Measurements from ENCODE around the gene ATP6V1C2.
"Not testable (repeated sequence)": the region's sequence is repeated elsewhere in the genome, so short reads cannot be mapped to it uniquely, and the experiment has no call there.

The ATP6V1C2 gene

GRCh38 chr2:10778724-10779115, 57.3 kb downstream of the ATP6V1C2 start:
- DNase-seq, result peak in 3 of 42 donors; percentile 10 to 24 (median 19)
- intact Hi-C loops (cut with DNase I), result no loop called here

DNA sequence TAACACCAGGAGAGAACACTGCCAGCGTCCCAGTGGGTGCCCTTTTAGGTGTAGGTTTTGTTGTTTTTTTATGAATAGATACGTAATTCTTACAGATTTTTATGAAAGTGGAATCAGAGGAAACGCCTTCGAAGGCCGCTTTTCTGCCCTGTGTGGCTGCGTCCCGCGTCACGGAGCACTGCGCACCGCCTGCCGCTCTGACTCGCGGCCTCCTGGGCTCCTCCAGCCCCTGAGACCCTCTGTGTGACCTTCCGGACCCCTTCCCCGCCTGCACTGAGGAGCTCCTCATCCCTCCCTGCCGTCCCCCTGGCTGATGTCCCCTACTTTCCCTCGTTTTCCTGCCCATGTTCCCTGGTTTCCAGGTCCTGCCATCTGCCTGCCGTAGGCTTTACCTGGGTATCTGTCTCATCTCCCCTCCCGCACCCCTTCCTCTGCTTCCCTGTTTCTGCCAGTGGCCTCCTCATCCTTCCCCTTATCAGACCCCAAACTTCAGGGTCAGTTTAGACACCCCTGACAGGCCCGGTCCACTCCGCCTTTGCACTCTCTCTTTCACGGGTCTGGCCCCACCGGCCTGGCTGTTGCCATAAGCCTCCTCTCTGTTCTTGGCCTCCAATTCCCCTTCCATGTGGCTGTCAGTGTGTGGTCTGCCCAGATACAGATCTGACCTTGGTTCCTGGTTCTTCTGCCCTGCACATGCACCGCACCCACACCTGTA, 58.5 kb downstream of the ATP6V1C2 start:
- peak in 5 of 42 donors; percentile 0 to 22 (median 6) for DNase-seq
- intact Hi-C loops (cut with DNase I), result no loop called here

DNA sequence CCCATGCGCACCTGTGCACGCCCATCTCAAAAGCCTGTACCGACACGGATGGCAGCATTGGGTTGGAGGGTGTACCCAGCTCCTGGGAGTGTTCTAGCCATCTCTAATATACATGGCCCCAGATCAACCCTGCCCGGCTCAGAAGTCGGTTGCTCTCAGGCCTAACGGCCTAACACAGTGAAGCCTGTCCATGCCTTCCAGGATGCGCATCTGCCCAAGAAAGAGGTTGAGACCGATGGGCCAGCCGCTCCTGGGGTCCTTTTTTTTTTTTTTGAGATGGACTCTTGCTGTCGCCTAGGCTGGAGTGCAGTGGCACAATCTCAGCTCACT, 59.0 kb downstream of the ATP6V1C2 start:
- intact Hi-C loops (cut with DNase I), result no loop called here
- peak in 5 of 42 donors; percentile 5 to 26 (median 8) for DNase-seq

DNA sequence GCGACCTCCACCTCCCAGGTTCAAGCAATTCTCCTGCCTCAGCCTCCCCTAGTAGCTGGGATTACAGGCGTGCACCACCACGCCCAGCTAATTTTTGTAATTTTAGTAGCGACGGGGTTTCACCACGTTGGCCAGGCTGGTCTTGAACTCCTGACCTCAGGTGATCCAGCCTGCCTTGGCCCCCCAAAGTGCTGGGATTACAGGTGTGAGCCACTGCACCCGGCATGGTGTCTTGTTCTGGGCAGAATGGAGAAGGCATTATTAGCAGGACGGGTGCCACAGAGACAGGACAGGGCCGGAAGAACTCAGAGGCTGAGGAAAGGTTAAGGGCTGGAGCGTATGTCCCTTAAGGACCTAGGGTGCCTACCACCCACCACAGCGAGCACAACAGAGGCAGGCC, 59.4 kb downstream of the ATP6V1C2 start:
- intact Hi-C loops (cut with DNase I), result not testable (repeated sequence)
- peak in 4 of 42 donors; percentile 3 to 23 (median 16) for DNase-seq

- peak in 3 of 42 donors; percentile 6 to 16 (median 14) for DNase-seq
- intact Hi-C loops (cut with DNase I), result no loop called here
Measured at GRCh38 chr2:10781746-10782145, 60.3 kb downstream of the ATP6V1C2 start.

- no peak for DNase-seq
- intact Hi-C loops (cut with DNase I), result no loop called here
Measured at GRCh38 chr2:10783421-10783820, 62.0 kb downstream of the ATP6V1C2 start.

GRCh38 chr2:10784719-10785118, 63.3 kb downstream of the ATP6V1C2 start:
- peak in 3 of 42 donors; percentile 8 to 20 (median 11) for DNase-seq
- intact Hi-C loops (cut with DNase I), result no loop called here

DNA sequence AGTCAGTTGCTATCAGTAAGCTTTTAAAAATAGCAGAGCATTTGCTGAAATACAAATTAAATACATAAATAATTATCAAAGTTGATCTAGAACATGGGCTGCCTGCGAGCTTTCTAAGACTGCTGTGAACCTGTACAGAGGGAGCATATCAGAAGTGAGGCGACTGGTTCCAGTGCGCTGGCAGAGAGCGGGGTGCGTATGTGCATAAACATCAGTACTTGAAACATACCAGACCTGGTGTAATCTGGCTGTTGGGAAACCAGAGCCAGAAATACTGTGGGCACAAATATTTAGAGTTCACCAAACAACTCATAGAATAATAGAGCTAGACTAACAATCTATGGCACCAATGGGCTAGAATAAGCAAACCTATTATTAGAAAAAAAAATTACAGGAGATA, 63.8 kb downstream of the ATP6V1C2 start:
- peak in 1 of 42 donors; percentile 2 for DNase-seq
- intact Hi-C loops (cut with DNase I), result no loop called here

- DNase-seq, result peak in 5 of 42 donors; percentile 20 to 54 (median 34)
- intact Hi-C loops (cut with DNase I), result no loop called here
Measured at GRCh38 chr2:10786240-10786982, 65.0 kb downstream of the ATP6V1C2 start.

DNA sequence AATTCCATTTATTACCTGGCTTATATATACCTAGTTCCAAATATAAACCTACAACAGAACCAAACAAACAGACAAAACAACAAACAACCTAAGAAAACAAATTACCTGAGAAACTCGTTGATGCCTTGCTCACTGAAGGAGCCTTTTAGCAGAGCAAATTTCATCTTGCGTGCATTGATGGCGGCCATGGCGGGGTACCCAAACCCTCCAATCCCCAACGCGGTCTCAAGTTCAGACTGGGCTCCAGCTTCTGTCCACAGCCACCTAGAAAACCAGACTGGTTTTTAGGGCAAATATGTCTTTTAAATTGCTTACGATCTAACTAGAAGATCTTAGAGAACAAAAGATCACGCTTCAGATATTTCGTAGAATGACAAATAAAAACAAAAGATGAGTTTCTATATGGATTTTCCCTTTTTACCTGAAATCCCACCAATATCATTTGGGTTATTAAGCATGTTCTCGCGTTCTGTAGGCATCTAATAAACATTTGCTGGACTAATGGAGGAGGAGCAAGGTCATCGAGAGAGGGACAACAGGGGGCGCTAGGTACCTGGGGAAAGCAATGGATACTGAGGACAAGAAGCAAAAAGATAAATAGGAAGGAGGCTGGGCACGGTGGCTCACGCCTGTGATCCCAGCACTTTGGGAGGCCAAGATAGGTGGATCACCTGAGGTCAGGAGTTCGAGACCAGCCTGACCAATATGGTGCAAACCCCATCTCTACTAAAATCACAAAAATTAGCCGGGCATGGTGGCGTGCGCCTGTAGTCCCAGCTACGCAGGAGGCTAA, 65.9 kb downstream of the ATP6V1C2 start:
- peak in 3 of 42 donors; percentile 15 to 52 (median 29) for DNase-seq
- intact Hi-C loops (cut with DNase I), result no loop called here

DNA sequence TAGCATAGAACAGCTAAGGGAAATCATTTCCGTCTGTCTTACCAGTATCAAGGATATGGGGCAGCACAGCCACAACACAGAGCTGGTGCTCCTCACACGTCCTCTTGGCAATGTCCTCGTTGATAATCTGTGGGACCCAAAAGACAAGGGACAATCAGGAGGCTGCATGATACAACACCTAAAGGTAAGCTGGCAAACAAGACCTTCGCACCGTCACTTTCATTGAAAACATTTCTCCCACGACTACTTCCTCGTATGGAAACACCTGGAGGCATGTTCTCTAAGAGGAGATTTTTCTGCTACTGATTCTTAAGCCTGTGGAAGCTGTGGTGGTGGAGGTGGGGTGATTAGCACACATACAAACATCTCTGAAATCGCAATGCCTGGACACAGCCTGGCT, 67.4 kb downstream of the ATP6V1C2 start:
- DNase-seq, result peak in 1 of 42 donors; percentile 4
- intact Hi-C loops (cut with DNase I), result no loop called here

GRCh38 chr2:10790228-10790973, 69.0 kb downstream of the ATP6V1C2 start:
- DNase-seq, result peak in 1 of 42 donors; percentile 2
- intact Hi-C loops (cut with DNase I), result no loop called here

- intact Hi-C loops (cut with DNase I), result no loop called here
- DNase-seq, result peak in 2 of 42 donors; percentile 9 to 33
Measured at GRCh38 chr2:10792001-10792634, 70.7 kb downstream of the ATP6V1C2 start.

GRCh38 chr2:10792660-10793400, 71.4 kb downstream of the ATP6V1C2 start:
- DNase-seq, result peak in 3 of 42 donors; percentile 14 to 48 (median 20)
- intact Hi-C loops (cut with DNase I), result no loop called here

GRCh38 chr2:10793816-10794215, 72.4 kb downstream of the ATP6V1C2 start:
- no peak for DNase-seq
- intact Hi-C loops (cut with DNase I), result no loop called here

GRCh38 chr2:10794876-10795275, 73.4 kb downstream of the ATP6V1C2 start:
- DNase-seq, result peak in 1 of 42 donors; percentile 2
- intact Hi-C loops (cut with DNase I), result no loop called here

DNA sequence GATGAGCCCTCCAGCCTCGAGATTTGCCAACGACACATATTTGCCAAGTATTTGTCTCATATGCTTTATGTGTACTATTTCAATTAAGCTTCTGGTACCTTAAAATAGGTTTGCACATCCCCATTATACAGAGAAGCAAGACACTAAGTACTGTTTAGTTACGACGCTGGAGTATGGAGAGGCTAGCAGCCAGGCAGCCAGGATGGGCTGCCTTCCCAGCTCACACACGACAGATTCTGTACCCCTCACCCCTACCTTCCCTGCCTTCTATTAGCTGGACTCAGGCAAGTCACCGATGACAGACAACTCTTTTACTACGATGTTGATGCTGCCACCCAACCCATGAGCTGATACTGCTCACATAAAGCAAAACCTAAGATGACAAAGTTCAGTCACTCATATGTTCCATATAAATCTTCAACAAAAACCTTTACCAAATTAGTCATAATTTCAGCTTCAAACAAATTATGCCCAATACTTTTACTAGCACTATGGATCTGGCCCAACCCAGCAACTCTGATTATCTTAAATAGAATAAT, 74.1 kb downstream of the ATP6V1C2 start:
- no peak for DNase-seq
- intact Hi-C loops (cut with DNase I), result no loop called here

DNA sequence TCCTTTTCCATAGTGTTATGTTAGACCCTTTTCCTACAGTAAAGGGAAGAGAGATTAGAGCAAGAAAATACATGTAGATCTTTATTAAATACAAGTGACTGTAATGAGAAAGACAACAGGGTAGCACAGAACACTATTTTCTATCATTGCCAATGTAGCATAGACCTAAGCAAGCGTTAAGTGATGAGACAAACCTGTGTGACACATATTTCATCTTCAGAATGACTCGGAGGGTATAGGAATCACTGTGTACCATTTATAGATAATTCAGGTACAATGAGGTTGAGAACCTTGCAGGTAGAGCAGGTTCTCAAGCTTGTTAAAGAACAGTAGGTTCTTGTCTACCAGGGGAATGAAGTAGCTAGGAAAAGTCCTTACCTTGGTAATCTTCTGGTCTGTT, 75.3 kb downstream of the ATP6V1C2 start:
- no peak for DNase-seq
- intact Hi-C loops (cut with DNase I), result no loop called here
